ENCODE measurements around the gene MEF2A. TPM values are rescaled to one million over a fixed set of nuclear protein-coding genes. Genes with fewer than 3 reads are reported as not detected.

MEF2A gene
- total and polyA plus RNA-seq, 10 of the 15 experiments (the other 5 are each of a cell fraction or from before 2014, with no cell fraction given) = 7.2 to 46.7 (median 35.9) TPM

DNA sequence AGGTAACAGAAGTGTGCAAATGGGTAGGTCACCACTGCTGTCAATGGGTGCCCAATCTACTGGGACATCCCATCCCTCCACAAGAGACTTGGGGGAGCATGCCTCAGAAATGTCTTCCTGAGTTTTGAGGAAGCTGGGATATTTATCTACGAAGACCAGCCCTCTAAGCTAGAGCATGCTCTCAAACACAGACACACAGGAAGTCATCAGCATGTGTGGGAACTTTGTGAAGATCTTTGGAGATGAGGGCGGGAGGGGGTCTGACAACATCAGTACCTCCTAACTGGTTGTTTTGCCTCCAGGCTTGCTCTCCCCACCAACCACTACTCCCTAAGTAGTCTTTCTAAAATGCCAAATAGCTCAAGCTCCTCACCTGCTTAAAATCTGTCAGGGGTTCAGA, 3.5 kb upstream of the MEF2A start:
- ChIA-PET RAD21 (ENCODE audit: unreplicated experiment) (interaction anchor here (3.9 to 6.3 kb wide), 2 partner anchors 50 to 141 kb away, joined by 22 to 68 read pairs; no protein-coding TSS in a partner anchor), SMC1A (ENCODE audit: uncharacterized antibody, unreplicated experiment) (interaction anchor here (0.8 to 2.5 kb wide), 11 partner anchors 10 to 191 kb away, joined by 3 to 19 read pairs (median 3); no protein-coding TSS in a partner anchor), POLR2A (no interaction called here), CTCF (interaction anchor here (1.0 to 2.2 kb wide), 4 partner anchors 50 to 141 kb away, joined by 3 to 5 read pairs (median 4); no protein-coding TSS in a partner anchor)
- peaks cover 10% of the 10 kb centered on the region for H3K4me1 ChIP-seq (ENCODE audit: control insufficient read depth, insufficient read depth, low read length)
- no peaks in the 10 kb centered on the region for H3K27me3 ChIP-seq (replicated peaks in 1 of 2; ENCODE audit: control insufficient read depth in 2 of 2, insufficient read depth in 2 of 2, low read length in 1 of 2)
- in situ Hi-C loops (cut with MboI) = no loop called here
- no peak overlapping the region for H3K4me2 ChIP-seq (ENCODE audit: control insufficient read depth, insufficient read depth)
- WGBS (ENCODE audit: insufficient coverage, insufficient replicate concordance, low lambda C conversion rate, missing lambda C conversion rate) = 67% methylated on average over 2 of the region's 2 CpGs
- no peak for DNase-seq (ENCODE audit: low read depth, low spot score)
- intact Hi-C loops (cut with micrococcal nuclease; ENCODE audit: unreplicated experiment) = no loop called here
- no peaks in the 10 kb centered on the region for H3K9me3 ChIP-seq (replicated peaks; ENCODE audit: control insufficient read depth, insufficient read depth, low read length)
- TF ChIP-seq RCOR1 (conservative IDR thresholded peaks at IDR 0.05; ENCODE audit: low read depth, low read length) (no peak), SREBF1 (IDR thresholded peaks at IDR 0.05; ENCODE audit: low read length) (no peak), ZBED1 (IDR thresholded peaks at IDR 0.05; ENCODE audit: borderline replicate concordance) (no peak), ZNF207 (IDR thresholded peaks at IDR 0.05; ENCODE audit: borderline replicate concordance) (no peak), SMC3 (IDR thresholded peaks at IDR 0.05; ENCODE audit: borderline replicate concordance, low read length) (no peak)
- H2AFZ ChIP-seq (ENCODE audit: control insufficient read depth, low read depth, low read length) = no peak overlapping the region
- peaks cover 11% of the 10 kb centered on the region for H3K79me2 ChIP-seq (ENCODE audit: control insufficient read depth, insufficient read depth, low read length)
- BruUV-seq (replicated peaks) = no TSS peak
- no peak overlapping the region for H3K27ac ChIP-seq (ENCODE audit: control insufficient read depth, insufficient read depth)
- no peak for ATAC-seq
- no peaks in the 10 kb centered on the region for H3K36me3 ChIP-seq (ENCODE audit: control insufficient read depth in 2 of 2, insufficient read depth in 2 of 2, low read length in 1 of 2)
- no peak overlapping the region for H3K4me3 ChIP-seq
- H4K20me1 ChIP-seq (ENCODE audit: control insufficient read depth, insufficient read depth) = no peaks in the 10 kb centered on the region
- no peak for FAIRE-seq
- H3K9ac ChIP-seq (ENCODE audit: control insufficient read depth, insufficient read depth, low read length) = no peak overlapping the region

DNA sequence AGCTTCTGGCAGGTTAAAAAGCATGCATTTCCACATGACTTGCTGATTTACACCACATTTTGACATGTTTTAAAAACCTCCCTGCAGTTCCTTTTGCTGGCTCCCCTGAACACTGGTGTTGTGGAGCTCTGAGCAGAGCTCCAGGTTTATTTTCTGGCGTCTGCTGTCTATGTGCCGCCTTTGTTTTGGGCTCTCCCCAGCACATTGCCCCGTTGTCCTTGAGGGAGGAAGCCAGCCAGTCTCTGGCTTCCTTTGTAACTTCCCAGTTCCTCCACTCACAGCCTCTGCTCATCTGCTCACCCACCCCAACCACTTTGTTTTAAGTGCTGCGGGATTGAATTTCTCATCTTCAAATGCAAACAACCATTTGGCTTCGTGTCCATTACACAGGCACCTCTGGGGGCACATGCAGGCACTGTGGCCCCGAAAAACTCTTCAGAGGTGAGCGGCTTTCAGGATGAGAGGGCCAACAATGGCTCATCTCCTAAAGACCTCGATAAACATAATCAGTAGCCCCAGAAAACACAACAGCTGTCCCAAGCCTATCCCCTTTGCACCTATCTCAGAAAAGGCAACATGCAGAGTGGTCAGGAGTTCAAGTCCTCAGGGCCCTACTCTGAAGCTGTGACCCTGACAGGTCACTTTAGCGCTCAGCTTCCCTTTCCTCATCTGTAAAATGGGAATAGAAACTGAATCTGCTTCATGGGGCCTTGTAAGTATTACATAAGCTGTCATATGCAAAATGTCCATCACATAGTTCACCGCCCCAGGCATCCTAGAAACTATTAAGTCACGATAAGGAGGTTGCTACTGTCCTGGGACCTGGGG, 1.3 kb upstream of the MEF2A start:
- Histone ChIP-seq H3K79me2 (ENCODE audit: control insufficient read depth, insufficient read depth, low read length) (peaks cover 33% of the 10 kb centered on the region), H2AFZ (ENCODE audit: control insufficient read depth, low read depth, low read length) (peak overlapping the region; percentile 78), H3K27me3 (replicated peaks in 1 of 2; ENCODE audit: control insufficient read depth in 2 of 2, insufficient read depth in 2 of 2, low read length in 1 of 2) (no peaks in the 10 kb centered on the region), H3K4me2 (ENCODE audit: control insufficient read depth, insufficient read depth) (peak overlapping the region; percentile 94), H3K9ac (ENCODE audit: control insufficient read depth, insufficient read depth, low read length) (peak overlapping the region; percentile 69), H3K36me3 (ENCODE audit: control insufficient read depth in 2 of 2, insufficient read depth in 2 of 2, low read length in 1 of 2) (no peaks in the 10 kb centered on the region), H4K20me1 (ENCODE audit: control insufficient read depth, insufficient read depth) (no peaks in the 10 kb centered on the region), H3K4me3 (peak overlapping the region; percentile 65), H3K9me3 (replicated peaks; ENCODE audit: control insufficient read depth, insufficient read depth, low read length) (no peaks in the 10 kb centered on the region), H3K27ac (ENCODE audit: control insufficient read depth, insufficient read depth) (peak overlapping the region; percentile 56), H3K4me1 (ENCODE audit: control insufficient read depth, insufficient read depth, low read length) (peaks cover 10% of the 10 kb centered on the region)
- no peak for FAIRE-seq
- peak; percentile 23 for ATAC-seq
- ChIA-PET POLR2A (interaction anchor here (0.6 to 6.4 kb wide), 4 partner anchors 40 to 111 kb away, joined by 3 to 41 read pairs (median 3); no protein-coding TSS in a partner anchor), SMC1A (ENCODE audit: uncharacterized antibody, unreplicated experiment) (interaction anchor here (0.7 to 2.3 kb wide), 10 partner anchors 51 to 141 kb away, joined by 3 to 13 read pairs (median 4); no protein-coding TSS in a partner anchor), CTCF (interaction anchor here (0.7 to 5.3 kb wide), 3 partner anchors 52 to 140 kb away, joined by 3 to 55 read pairs (median 9); no protein-coding TSS in a partner anchor), RAD21 (ENCODE audit: unreplicated experiment) (interaction anchor here (3.9 to 6.4 kb wide), 3 partner anchors 52 to 139 kb away, joined by 22 to 68 read pairs (median 67); no protein-coding TSS in a partner anchor)
- intact Hi-C loops (cut with micrococcal nuclease; ENCODE audit: unreplicated experiment) (loop anchor here (5.0 kb wide), 3 partner anchors 48 to 282 kb away; no protein-coding TSS in a partner anchor), in situ Hi-C loops (cut with MboI) (no loop called here)
- DNase-seq (ENCODE audit: low read depth, low spot score) = peak; percentile 50
- 45% methylated on average over 11 of the region's 11 CpGs for WGBS (ENCODE audit: insufficient coverage, insufficient replicate concordance, low lambda C conversion rate, missing lambda C conversion rate)
- TSS peak; percentile 88 for BruUV-seq (replicated peaks)
- TF ChIP-seq CREB1 (IDR thresholded peaks at IDR 0.05; ENCODE audit: low read depth) (0 out of 2 replicates have a peak, but pooled peaks have one; percentile 31), POLR2A (IDR thresholded peaks at IDR 0.05; ENCODE audit: low read depth, low read length) (no peak), IKZF1 (conservative IDR thresholded peaks at IDR 0.05) (no peak), DPF2 (IDR thresholded peaks at IDR 0.05) (no peak), GATAD2B (conservative IDR thresholded peaks at IDR 0.05; ENCODE audit: low read depth) (no peak), NFYB (IDR thresholded peaks at IDR 0.05; ENCODE audit: insufficient read depth, low read depth, low read length) (no peak), FOXM1 (IDR thresholded peaks at IDR 0.05; ENCODE audit: low read depth, low read length) (0 out of 2 replicates have a peak, but pooled peaks have one; percentile 7), ATF7 (IDR thresholded peaks at IDR 0.05; ENCODE audit: low read depth) (peak; percentile 20; the same call in 1 of the 2 replicates), SRF (IDR thresholded peaks at IDR 0.05; ENCODE audit: low read depth in 2 of 2, low read length in 2 of 2) (no peak), SMAD5 (IDR thresholded peaks at IDR 0.05; ENCODE audit: low read depth) (no peak)
- TF ChIP-seq, protein P1, sequence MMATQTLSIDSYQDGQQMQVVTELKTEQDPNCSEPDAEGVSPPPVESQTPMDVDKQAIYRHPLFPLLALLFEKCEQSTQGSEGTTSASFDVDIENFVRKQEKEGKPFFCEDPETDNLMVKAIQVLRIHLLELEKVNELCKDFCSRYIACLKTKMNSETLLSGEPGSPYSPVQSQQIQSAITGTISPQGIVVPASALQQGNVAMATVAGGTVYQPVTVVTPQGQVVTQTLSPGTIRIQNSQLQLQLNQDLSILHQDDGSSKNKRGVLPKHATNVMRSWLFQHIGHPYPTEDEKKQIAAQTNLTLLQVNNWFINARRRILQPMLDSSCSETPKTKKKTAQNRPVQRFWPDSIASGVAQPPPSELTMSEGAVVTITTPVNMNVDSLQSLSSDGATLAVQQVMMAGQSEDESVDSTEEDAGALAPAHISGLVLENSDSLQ (IDR thresholded peaks at IDR 0.05) = peak; percentile 55
